ENCODE results near the gene EDIL3. TPM values are rescaled to one million over a fixed set of nuclear protein-coding genes. Genes with fewer than 3 reads are reported as not detected.

Gene EDIL3
- total RNA-seq, 2 experiments from 2014 or later: not detected

GRCh38 chr5:84290161-84290560 lies 94.5 kb downstream of the EDIL3 start:
- H3K27me3 Mint-ChIP-seq (ENCODE audit: low read depth): no peaks in the 10 kb centered on the region
- POLR2A ChIA-PET: no interaction called here
- H3K9me3 Mint-ChIP-seq (ENCODE audit: insufficient read depth): no peaks in the 10 kb centered on the region
- H3K36me3 Mint-ChIP-seq (ENCODE audit: low read depth): no peaks in the 10 kb centered on the region
- CTCF ChIA-PET: no interaction called here
- H3K4me3 Mint-ChIP-seq: no peak overlapping the region
- H3K4me1 Mint-ChIP-seq (ENCODE audit: low read depth): peaks cover 10% of the 10 kb centered on the region
- no peak overlapping the region for H3K27ac Mint-ChIP-seq
- ATAC-seq: no peak
- DNase-seq: no peak

- no peak for ATAC-seq
Measured at GRCh38 chr5:84287951-84288350, 96.7 kb downstream of the EDIL3 start.

GRCh38 chr5:84286662-84287061 lies 98.0 kb downstream of the EDIL3 start:
- ChIA-PET POLR2A (no interaction called here), CTCF (no interaction called here)
- H3K36me3 Mint-ChIP-seq (ENCODE audit: low read depth): no peaks in the 10 kb centered on the region
- no peaks in the 10 kb centered on the region for H3K27me3 Mint-ChIP-seq (ENCODE audit: low read depth)
- DNase-seq (no peak), ATAC-seq (no peak)
- H3K4me3 Mint-ChIP-seq: no peak overlapping the region
- H3K9me3 Mint-ChIP-seq (ENCODE audit: insufficient read depth): no peaks in the 10 kb centered on the region
- H3K4me1 Mint-ChIP-seq (ENCODE audit: low read depth): peaks cover 10% of the 10 kb centered on the region
- no peak overlapping the region for H3K27ac Mint-ChIP-seq

More at GRCh38 chr5:84287951-84288350, 96.7 kb downstream of the EDIL3 start:
- Mint-ChIP-seq H3K4me3 (no peak overlapping the region), H3K9me3 (ENCODE audit: insufficient read depth) (no peaks in the 10 kb centered on the region), H3K36me3 (ENCODE audit: low read depth) (no peaks in the 10 kb centered on the region), H3K27ac (no peak overlapping the region), H3K27me3 (ENCODE audit: low read depth) (no peaks in the 10 kb centered on the region), H3K4me1 (ENCODE audit: low read depth) (peaks cover 10% of the 10 kb centered on the region)
- CTCF ChIA-PET: no interaction called here
- no peak for DNase-seq
- POLR2A ChIA-PET: no interaction called here

- no peaks in the 10 kb centered on the region for H3K9me3 Mint-ChIP-seq (ENCODE audit: insufficient read depth)
- ATAC-seq (no peak), DNase-seq (no peak)
- ChIA-PET POLR2A (no interaction called here), CTCF (no interaction called here)
- H3K27ac Mint-ChIP-seq: no peak overlapping the region
- no peaks in the 10 kb centered on the region for H3K36me3 Mint-ChIP-seq (ENCODE audit: low read depth)
- peaks cover 10% of the 10 kb centered on the region for H3K4me1 Mint-ChIP-seq (ENCODE audit: low read depth)
- H3K27me3 Mint-ChIP-seq (ENCODE audit: low read depth): no peaks in the 10 kb centered on the region
- H3K4me3 Mint-ChIP-seq: no peak overlapping the region
Measured at GRCh38 chr5:84285641-84286637, 98.7 kb downstream of the EDIL3 start.

- no peak overlapping the region for H3K27ac Mint-ChIP-seq
- no peaks in the 10 kb centered on the region for H3K36me3 Mint-ChIP-seq (ENCODE audit: low read depth)
- H3K27me3 Mint-ChIP-seq (ENCODE audit: low read depth): no peaks in the 10 kb centered on the region
- no peak for ATAC-seq
- H3K9me3 Mint-ChIP-seq (ENCODE audit: insufficient read depth): no peaks in the 10 kb centered on the region
- POLR2A ChIA-PET: no interaction called here
- H3K4me3 Mint-ChIP-seq: no peak overlapping the region
- DNase-seq: no peak
- H3K4me1 Mint-ChIP-seq (ENCODE audit: low read depth): no peaks in the 10 kb centered on the region
- CTCF ChIA-PET: no interaction called here
Measured at GRCh38 chr5:84281383-84281782, 103.3 kb downstream of the EDIL3 start.

GRCh38 chr5:84279234-84279633 lies 105.4 kb downstream of the EDIL3 start:
- Mint-ChIP-seq H3K9me3 (ENCODE audit: insufficient read depth) (no peaks in the 10 kb centered on the region), H3K4me1 (ENCODE audit: low read depth) (no peaks in the 10 kb centered on the region), H3K4me3 (no peak overlapping the region), H3K36me3 (ENCODE audit: low read depth) (no peaks in the 10 kb centered on the region), H3K27ac (no peak overlapping the region), H3K27me3 (ENCODE audit: low read depth) (no peaks in the 10 kb centered on the region)
- CTCF ChIA-PET: no interaction called here
- POLR2A ChIA-PET: no interaction called here
- no peak for ATAC-seq
- no peak for DNase-seq

- no peaks in the 10 kb centered on the region for H3K36me3 Mint-ChIP-seq (ENCODE audit: low read depth)
- H3K4me1 Mint-ChIP-seq (ENCODE audit: low read depth): no peaks in the 10 kb centered on the region
- CTCF ChIA-PET: no interaction called here
Measured at GRCh38 chr5:84275609-84276008, 109.1 kb downstream of the EDIL3 start.

GRCh38 chr5:84274585-84275468 lies 109.9 kb downstream of the EDIL3 start:
- CTCF ChIA-PET: no interaction called here

More at GRCh38 chr5:84275609-84276008, 109.1 kb downstream of the EDIL3 start:
- H3K9me3 Mint-ChIP-seq (ENCODE audit: insufficient read depth): no peaks in the 10 kb centered on the region
- POLR2A ChIA-PET: no interaction called here
- no peak for ATAC-seq
- H3K27me3 Mint-ChIP-seq (ENCODE audit: low read depth): no peaks in the 10 kb centered on the region
- H3K27ac Mint-ChIP-seq: no peak overlapping the region
- no peak for DNase-seq
- no peak overlapping the region for H3K4me3 Mint-ChIP-seq

GRCh38 chr5:84273517-84273883 lies 111.2 kb downstream of the EDIL3 start:
- CTCF ChIA-PET: no interaction called here
- no peaks in the 10 kb centered on the region for H3K36me3 Mint-ChIP-seq (ENCODE audit: low read depth)
- no peaks in the 10 kb centered on the region for H3K27me3 Mint-ChIP-seq (ENCODE audit: low read depth)
- no peak for DNase-seq
- no peak overlapping the region for H3K4me3 Mint-ChIP-seq
- H3K9me3 Mint-ChIP-seq (ENCODE audit: insufficient read depth): no peaks in the 10 kb centered on the region
- POLR2A ChIA-PET: no interaction called here
- H3K27ac Mint-ChIP-seq: no peak overlapping the region
- no peak for ATAC-seq
- H3K4me1 Mint-ChIP-seq (ENCODE audit: low read depth): no peaks in the 10 kb centered on the region

More at GRCh38 chr5:84274585-84275468, 109.9 kb downstream of the EDIL3 start:
- Mint-ChIP-seq H3K27me3 (ENCODE audit: low read depth) (no peaks in the 10 kb centered on the region), H3K4me3 (no peak overlapping the region), H3K9me3 (ENCODE audit: insufficient read depth) (no peaks in the 10 kb centered on the region), H3K4me1 (ENCODE audit: low read depth) (no peaks in the 10 kb centered on the region), H3K27ac (no peak overlapping the region), H3K36me3 (ENCODE audit: low read depth) (no peaks in the 10 kb centered on the region)
- DNase-seq (no peak), ATAC-seq (no peak)
- POLR2A ChIA-PET: no interaction called here

- Mint-ChIP-seq H3K9me3 (ENCODE audit: insufficient read depth) (no peaks in the 10 kb centered on the region), H3K27me3 (ENCODE audit: low read depth) (no peaks in the 10 kb centered on the region), H3K27ac (no peak overlapping the region), H3K4me1 (ENCODE audit: low read depth) (no peaks in the 10 kb centered on the region), H3K36me3 (ENCODE audit: low read depth) (no peaks in the 10 kb centered on the region), H3K4me3 (no peak overlapping the region)
- POLR2A ChIA-PET: no interaction called here
- CTCF ChIA-PET: no interaction called here
- ATAC-seq (no peak), DNase-seq (no peak)
Measured at GRCh38 chr5:84272771-84273516, 111.7 kb downstream of the EDIL3 start.

GRCh38 chr5:84265739-84266550 lies 118.7 kb downstream of the EDIL3 start:
- H3K4me3 Mint-ChIP-seq: no peak overlapping the region
- ATAC-seq (no peak), DNase-seq (no peak)
- no peaks in the 10 kb centered on the region for H3K4me1 Mint-ChIP-seq (ENCODE audit: low read depth)
- no peaks in the 10 kb centered on the region for H3K36me3 Mint-ChIP-seq (ENCODE audit: low read depth)
- no peak overlapping the region for H3K27ac Mint-ChIP-seq
- ChIA-PET POLR2A (no interaction called here), CTCF (no interaction called here)
- H3K27me3 Mint-ChIP-seq (ENCODE audit: low read depth): no peaks in the 10 kb centered on the region
- H3K9me3 Mint-ChIP-seq (ENCODE audit: insufficient read depth): no peaks in the 10 kb centered on the region

All from activated CD8-positive, alpha-beta T cell treated with anti-CD3 and anti-CD28 coated beads, Interleukin-2, amount 10 ng/mL, durations not matched to agents 7 days and 5 days (primary cell).